Neural progenitor cell (in vitro differentiated cells): ENCODE data around the gene GAMT. TPM values are rescaled to one million over a fixed set of nuclear protein-coding genes. Genes with fewer than 3 reads are reported as not detected.

ENCODE experiments used
- DNase-seq: peaks from one replicate; pipeline ENCODE4 v3.0.0-alpha.2; 2016; ENCODE audit warnings: low spot score
- H2AFZ ChIP-seq: fragments of 200-600 bp; sonication (generic); replicated peaks from 2 replicates; pipeline ENCODE4 v1.6.1; 2016; ENCODE audit warnings: antibody characterized with exemption
- H3F3A ChIP-seq: fragments of 200-600 bp; sonication (generic); 2 replicates; pipeline ENCODE4 v1.6.1; 2016; ENCODE audit warnings: antibody characterized with exemption, low read depth
- H3K27ac ChIP-seq: fragments of 200-600 bp; sonication (generic); 2 replicates; pipeline ENCODE4 v1.5.1; 2016; ENCODE audit warnings: mild to moderate bottlenecking
- H3K27me3 ChIP-seq: fragments of 200-600 bp; sonication (generic); 2 replicates; pipeline ENCODE4 v1.6.1; 2016; ENCODE audit warnings: mild to moderate bottlenecking, moderate library complexity
- H3K36me3 ChIP-seq: fragments of 200-600 bp; sonication (generic); 2 replicates; pipeline ENCODE4 v1.5.1; 2016
- H3K4me1 ChIP-seq: fragments of 200-600 bp; sonication (generic); 2 replicates; pipeline ENCODE4 v1.6.1; 2016; ENCODE audit warnings: mixed run types
- H3K4me2 ChIP-seq: fragments of 200-600 bp; sonication (generic); 2 replicates; pipeline ENCODE4 v1.6.1; 2016
- H3K4me3 ChIP-seq: fragments of 200-600 bp; sonication (generic); 2 replicates; pipeline ENCODE4 v1.5.1; 2016
- H3K79me2 ChIP-seq: fragments of 200-600 bp; sonication (generic); 2 replicates; pipeline ENCODE4 v1.6.1; 2016; ENCODE audit warnings: low read depth
- H3K9ac ChIP-seq: fragments of 200-600 bp; sonication (generic); 2 replicates; pipeline ENCODE4 v1.6.1; 2016
- H3K9me3 ChIP-seq: fragments of 200-600 bp; sonication (generic); 2 replicates; pipeline ENCODE4 v1.5.1; 2016; ENCODE audit warnings: low read depth
- H4K20me1 ChIP-seq: fragments of 200-600 bp; sonication (generic); 2 replicates; pipeline ENCODE4 v1.6.1; 2016; ENCODE audit warnings: low read depth
- H3K27ac Mint-ChIP-seq: 3 replicates; pipeline ENCODE4 v1.8.0; 2021; ENCODE audit warnings: mixed read lengths
- H3K27me3 Mint-ChIP-seq: 2 replicates; pipeline ENCODE4 v1.8.0; 2022; ENCODE audit warnings: low read depth, mild to moderate bottlenecking, inconsistent platforms, moderate library complexity, mixed read lengths; ENCODE audit not compliant: insufficient read depth
- H3K36me3 Mint-ChIP-seq: 3 replicates; pipeline ENCODE4 v1.8.0; 2021; ENCODE audit warnings: mixed read lengths
- H3K4me1 Mint-ChIP-seq: 3 replicates; pipeline ENCODE4 v1.8.0; 2021; ENCODE audit warnings: mixed read lengths
- H3K4me3 Mint-ChIP-seq: 3 replicates; pipeline ENCODE4 v1.8.0; 2021; ENCODE audit warnings: mild to moderate bottlenecking, moderate library complexity, mixed read lengths
- H3K9me3 Mint-ChIP-seq: 3 replicates; pipeline ENCODE4 v1.8.0; 2020; ENCODE audit warnings: mixed read lengths
- CTCF ChIP-seq: fragments of 200-600 bp; sonication (generic); IDR thresholded peaks from 2 replicates; pipeline ENCODE4 v1.5.1; 2017; ENCODE audit warnings: antibody characterized with exemption, mild to moderate bottlenecking
- EZH2 ChIP-seq: fragments of 200-600 bp; sonication (generic); IDR thresholded peaks from 2 replicates; pipeline ENCODE4 v1.6.1; 2017; ENCODE audit warnings: antibody characterized with exemption, mild to moderate bottlenecking, moderate library complexity
- EZH2phosphoT487 ChIP-seq: fragments of 200-600 bp; sonication (generic); IDR thresholded peaks from 2 replicates; pipeline ENCODE4 v1.6.1; 2017; ENCODE audit warnings: antibody characterized with exemption
- total RNA-seq: library from RNA; depleted of rRNA; stranded (reverse); fragments of >200 nt; gene quantifications from 2 replicates; pipeline ENCODE4 v1.2.3, GENCODE V29; 2015; ENCODE audit warnings: low replicate concordance

GAMT gene
- total RNA-seq, 1 donor from 2014 or later = 13.8 TPM

GRCh38 chr19:1429750-1430149 is 28.4 kb upstream of the GAMT start:
- Histone ChIP-seq H3K4me3 (no peak overlapping the region), H3K4me2 (no peak overlapping the region), H3K4me1 (peaks cover 13% of the 10 kb centered on the region), H3K9ac (no peak overlapping the region), H3K27me3 (no peaks in the 10 kb centered on the region), H3K36me3 (no peaks in the 10 kb centered on the region), H3K79me2 (peaks cover 24% of the 10 kb centered on the region), H3F3A (peaks cover 2% of the 10 kb centered on the region), H3K9me3 (no peaks in the 10 kb centered on the region), H2AFZ (no peak overlapping the region), H3K27ac (no peak overlapping the region), H4K20me1 (peaks cover 75% of the 10 kb centered on the region)
- no peaks in the 10 kb centered on the region for H3K9me3 Mint-ChIP-seq
- H3K4me1 Mint-ChIP-seq = peaks cover 31% of the 10 kb centered on the region
- TF ChIP-seq CTCF = no peak
- TF ChIP-seq EZH2 = no peak
- TF ChIP-seq EZH2phosphoT487 = no peak
- peaks cover 10% of the 10 kb centered on the region for H3K27me3 Mint-ChIP-seq
- no peak overlapping the region for H3K4me3 Mint-ChIP-seq
- H3K27ac Mint-ChIP-seq = no peak overlapping the region
- DNase-seq = no peak
- H3K36me3 Mint-ChIP-seq = peaks cover 7% of the 10 kb centered on the region

GRCh38 chr19:1428738-1429391 is 27.5 kb upstream of the GAMT start:
- Histone ChIP-seq H3K9ac (no peak overlapping the region), H3K4me1 (peaks cover 13% of the 10 kb centered on the region), H4K20me1 (peaks cover 78% of the 10 kb centered on the region), H3K27me3 (no peaks in the 10 kb centered on the region), H3K9me3 (no peaks in the 10 kb centered on the region), H2AFZ (no peak overlapping the region), H3K27ac (no peak overlapping the region), H3K4me2 (no peak overlapping the region), H3K4me3 (no peak overlapping the region), H3K79me2 (peaks cover 30% of the 10 kb centered on the region), H3K36me3 (no peaks in the 10 kb centered on the region), H3F3A (no peaks in the 10 kb centered on the region)
- Mint-ChIP-seq H3K4me1 (peaks cover 39% of the 10 kb centered on the region), H3K4me3 (no peak overlapping the region), H3K27ac (no peak overlapping the region), H3K27me3 (peaks cover 10% of the 10 kb centered on the region), H3K36me3 (peaks cover 7% of the 10 kb centered on the region), H3K9me3 (no peaks in the 10 kb centered on the region)
- no peak for DNase-seq
- TF ChIP-seq EZH2phosphoT487 (no peak), CTCF (no peak), EZH2 (no peak)

- Histone ChIP-seq H3K36me3 (no peaks in the 10 kb centered on the region), H2AFZ (no peak overlapping the region), H3K79me2 (peaks cover 45% of the 10 kb centered on the region), H3F3A (peaks cover 8% of the 10 kb centered on the region), H3K27me3 (no peaks in the 10 kb centered on the region), H3K9me3 (no peaks in the 10 kb centered on the region), H3K4me3 (no peak overlapping the region), H3K4me2 (no peak overlapping the region), H3K27ac (no peak overlapping the region), H3K9ac (no peak overlapping the region), H4K20me1 (peaks cover 87% of the 10 kb centered on the region), H3K4me1 (peaks cover 13% of the 10 kb centered on the region)
- no peak overlapping the region for H3K4me3 Mint-ChIP-seq
- no peak for TF ChIP-seq EZH2
- TF ChIP-seq CTCF = no peak
- no peak for TF ChIP-seq EZH2phosphoT487
- H3K4me1 Mint-ChIP-seq = peaks cover 54% of the 10 kb centered on the region
- H3K9me3 Mint-ChIP-seq = no peaks in the 10 kb centered on the region
- no peak for DNase-seq
- peaks cover 16% of the 10 kb centered on the region for H3K36me3 Mint-ChIP-seq
- H3K27ac Mint-ChIP-seq = no peak overlapping the region
- H3K27me3 Mint-ChIP-seq = peaks cover 10% of the 10 kb centered on the region
Measured at GRCh38 chr19:1427221-1427920, 26.0 kb upstream of the GAMT start.
